ENCODE data around the gene AP1B1.

AP1B1 gene

DNA sequence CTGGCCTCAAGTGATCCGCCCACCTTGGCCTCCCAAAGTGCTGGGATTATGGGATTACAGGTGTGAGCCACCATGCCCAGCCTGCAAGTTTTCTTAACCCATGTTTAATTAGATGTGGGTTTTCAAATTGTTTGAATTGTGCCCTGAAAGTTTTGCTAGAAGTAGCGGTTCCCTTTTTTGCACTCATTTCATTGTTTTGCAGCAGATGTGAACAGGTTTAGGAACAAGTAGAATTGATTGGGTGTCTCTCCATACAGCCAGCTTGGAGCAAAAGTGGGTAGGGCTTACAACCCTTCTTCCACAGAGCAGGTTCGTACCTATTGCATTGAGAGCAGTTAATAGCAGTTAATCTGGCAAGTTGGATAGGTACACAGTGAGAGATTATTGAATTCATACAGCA lies 104.2 kb downstream of the AP1B1 start:
- TF ChIP-seq, protein P1, sequence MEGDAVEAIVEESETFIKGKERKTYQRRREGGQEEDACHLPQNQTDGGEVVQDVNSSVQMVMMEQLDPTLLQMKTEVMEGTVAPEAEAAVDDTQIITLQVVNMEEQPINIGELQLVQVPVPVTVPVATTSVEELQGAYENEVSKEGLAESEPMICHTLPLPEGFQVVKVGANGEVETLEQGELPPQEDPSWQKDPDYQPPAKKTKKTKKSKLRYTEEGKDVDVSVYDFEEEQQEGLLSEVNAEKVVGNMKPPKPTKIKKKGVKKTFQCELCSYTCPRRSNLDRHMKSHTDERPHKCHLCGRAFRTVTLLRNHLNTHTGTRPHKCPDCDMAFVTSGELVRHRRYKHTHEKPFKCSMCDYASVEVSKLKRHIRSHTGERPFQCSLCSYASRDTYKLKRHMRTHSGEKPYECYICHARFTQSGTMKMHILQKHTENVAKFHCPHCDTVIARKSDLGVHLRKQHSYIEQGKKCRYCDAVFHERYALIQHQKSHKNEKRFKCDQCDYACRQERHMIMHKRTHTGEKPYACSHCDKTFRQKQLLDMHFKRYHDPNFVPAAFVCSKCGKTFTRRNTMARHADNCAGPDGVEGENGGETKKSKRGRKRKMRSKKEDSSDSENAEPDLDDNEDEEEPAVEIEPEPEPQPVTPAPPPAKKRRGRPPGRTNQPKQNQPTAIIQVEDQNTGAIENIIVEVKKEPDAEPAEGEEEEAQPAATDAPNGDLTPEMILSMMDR (IDR thresholded peaks at IDR 0.05; ENCODE audit: extremely low read depth, missing control alignments) = no peak
- no peak for DNase-seq (ENCODE audit: low spot score)

GRCh38 chr22:29277927-29278326 lies 110.4 kb downstream of the AP1B1 start:
- DNase-seq (ENCODE audit: low spot score) = no peak
- TF ChIP-seq, protein P1 (IDR thresholded peaks at IDR 0.05; ENCODE audit: extremely low read depth, missing control alignments) = no peak
